ENCODE results near the gene CCDC190. TPM values are rescaled to one million over a fixed set of nuclear protein-coding genes. Genes with fewer than 3 reads are reported as not detected.

Gene CCDC190
- total and polyA plus RNA-seq, 2 experiments from 2014 or later: not detected

DNA sequence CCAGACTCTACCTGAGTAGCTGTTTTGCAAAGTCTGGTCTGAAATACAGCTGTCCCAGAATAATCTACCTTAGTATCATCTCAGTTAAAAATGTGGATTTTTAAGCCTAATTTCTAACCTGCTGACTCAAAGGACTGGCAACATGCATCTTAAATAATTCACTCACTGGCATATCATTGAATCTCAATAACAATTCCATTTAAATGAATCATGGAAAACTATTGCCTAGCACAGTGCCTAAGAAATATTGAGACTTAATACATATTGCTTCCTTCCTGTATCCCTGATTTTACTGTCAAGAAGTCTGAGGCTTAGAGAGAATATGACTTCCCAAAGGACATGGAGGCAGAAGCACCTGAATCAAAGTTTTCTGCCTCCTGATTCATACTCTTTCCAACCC is 3.1 kb downstream of the CCDC190 start:
- Histone ChIP-seq H3F3A (ENCODE audit: insufficient read depth) (peaks cover 36% of the 10 kb centered on the region), H3K27me3 (replicated peaks; ENCODE audit: insufficient read depth) (no peaks in the 10 kb centered on the region), H2AFZ (0 out of 2 replicates have a peak overlapping the region, but pooled peaks have one; percentile 2), H4K20me1 (ENCODE audit: insufficient read depth) (no peaks in the 10 kb centered on the region), H3K9me3 (ENCODE audit: low read depth) (no peaks in the 10 kb centered on the region), H3K27ac (no peak overlapping the region), H3K36me3 (ENCODE audit: low read depth) (no peaks in the 10 kb centered on the region), H3K4me2 (ENCODE audit: unreplicated experiment) (peak overlapping the region; percentile 34), H3K9me2 (ENCODE audit: insufficient read depth) (no peaks in the 10 kb centered on the region), H3K9ac (no peak overlapping the region), H3K4me3 (no peak overlapping the region), H3K4me1 (ENCODE audit: insufficient read depth) (peaks cover 47% of the 10 kb centered on the region), H3K79me2 (ENCODE audit: insufficient read depth) (no peaks in the 10 kb centered on the region)
- DNase-seq: peak; percentile 61
- in situ Hi-C loops (cut with MboI): loop anchor here (10.0 kb wide), 1 partner anchor 447 kb away; no protein-coding TSS in a partner anchor
- TF ChIP-seq EZH2phosphoT487 (IDR thresholded peaks at IDR 0.05; ENCODE audit: insufficient read depth, low read depth): no peak
- no peak for TF ChIP-seq EZH2 (IDR thresholded peaks at IDR 0.05; ENCODE audit: insufficient read depth, poor library complexity, severe bottlenecking)

DNA sequence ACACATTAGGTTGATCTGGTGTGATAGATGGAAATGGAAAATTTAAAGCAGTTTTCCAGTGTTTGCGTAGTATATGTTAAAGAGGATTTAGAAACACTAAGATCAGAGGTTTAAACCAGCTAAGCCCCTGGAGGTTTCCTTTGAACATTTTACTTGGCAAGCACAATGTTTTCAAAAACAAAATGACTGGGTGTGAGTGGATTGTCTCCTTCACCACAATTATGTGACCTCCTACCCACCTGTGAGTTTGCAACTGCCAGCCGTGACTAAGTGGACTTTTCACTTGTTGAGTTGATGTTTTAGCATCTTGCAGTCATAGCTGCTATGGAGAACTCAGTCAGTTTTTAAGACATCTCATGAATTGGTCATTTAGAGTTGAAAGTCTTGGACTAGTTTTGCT is 4.7 kb downstream of the CCDC190 start:
- H3K27ac ChIP-seq: peak overlapping the region; percentile 80
- no peaks in the 10 kb centered on the region for H4K20me1 ChIP-seq (ENCODE audit: insufficient read depth)
- H3K79me2 ChIP-seq (ENCODE audit: insufficient read depth): no peaks in the 10 kb centered on the region
- peak; percentile 94 for DNase-seq
- no peaks in the 10 kb centered on the region for H3K9me3 ChIP-seq (ENCODE audit: low read depth)
- H3K4me3 ChIP-seq: peak overlapping the region; percentile 3; the same call in 1 of the 2 replicates
- peak overlapping the region; percentile 56 for H3K9ac ChIP-seq
- in situ Hi-C loops (cut with MboI): loop anchor here (10.0 kb wide), 1 partner anchor 449 kb away; no protein-coding TSS in a partner anchor
- no peaks in the 10 kb centered on the region for H3K36me3 ChIP-seq (ENCODE audit: low read depth)
- no peaks in the 10 kb centered on the region for H3K27me3 ChIP-seq (replicated peaks; ENCODE audit: insufficient read depth)
- peaks cover 47% of the 10 kb centered on the region for H3K4me1 ChIP-seq (ENCODE audit: insufficient read depth)
- H2AFZ ChIP-seq: no peak overlapping the region
- no peaks in the 10 kb centered on the region for H3K9me2 ChIP-seq (ENCODE audit: insufficient read depth)
- peak overlapping the region; percentile 79 for H3K4me2 ChIP-seq (ENCODE audit: unreplicated experiment)
- TF ChIP-seq EZH2phosphoT487 (IDR thresholded peaks at IDR 0.05; ENCODE audit: insufficient read depth, low read depth) (peak; percentile 64; the same call in 1 of the 2 replicates), EZH2 (IDR thresholded peaks at IDR 0.05; ENCODE audit: insufficient read depth, poor library complexity, severe bottlenecking) (no peak)
- WGBS, 2 experiments (ENCODE audit: low coverage in 1 of 2, low lambda C conversion rate in 2 of 2, missing lambda C conversion rate in 2 of 2): 21% methylated on average over 2 of the region's 2 CpGs
- peaks cover 36% of the 10 kb centered on the region for H3F3A ChIP-seq (ENCODE audit: insufficient read depth)

DNA sequence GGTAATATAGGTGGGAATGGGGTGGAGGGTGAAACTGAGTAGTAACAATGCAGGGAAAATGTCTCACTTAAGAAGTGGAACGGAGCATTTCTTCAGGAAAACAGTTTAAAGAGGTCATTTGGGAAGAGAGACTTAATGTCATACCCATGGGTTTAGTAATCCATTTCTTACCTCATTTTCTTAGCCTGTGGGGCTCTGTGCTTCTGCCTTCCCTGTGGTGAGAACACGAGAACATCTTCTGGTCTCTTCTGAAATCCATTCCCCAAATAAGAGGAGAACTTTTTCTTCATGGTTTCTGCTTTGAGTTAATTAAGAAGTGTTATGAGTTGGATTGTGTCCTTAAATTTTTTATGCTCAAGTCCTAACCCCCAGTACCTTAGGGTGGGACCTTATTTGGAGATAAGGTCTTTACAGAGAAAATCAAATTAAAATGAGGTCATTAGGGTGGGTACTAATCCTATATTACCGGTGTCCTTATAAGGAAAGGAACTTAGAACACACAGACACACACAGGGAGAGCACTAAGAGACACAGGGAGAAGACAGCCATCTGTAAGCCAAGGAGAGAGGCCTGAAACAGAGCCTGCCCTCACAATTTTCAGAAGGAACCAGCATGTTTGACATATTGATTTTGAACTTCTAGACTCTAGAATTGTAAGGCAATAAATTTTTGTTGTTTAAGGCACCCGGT is 5.4 kb downstream of the CCDC190 start:
- Histone ChIP-seq H2AFZ (0 out of 2 replicates have a peak overlapping the region, but pooled peaks have one; percentile 35), H3F3A (ENCODE audit: insufficient read depth) (peaks cover 36% of the 10 kb centered on the region), H3K9ac (peak overlapping the region; percentile 56), H3K4me1 (ENCODE audit: insufficient read depth) (peaks cover 47% of the 10 kb centered on the region), H3K9me3 (ENCODE audit: low read depth) (no peaks in the 10 kb centered on the region), H3K9me2 (ENCODE audit: insufficient read depth) (no peaks in the 10 kb centered on the region), H3K27ac (peak overlapping the region; percentile 80), H3K36me3 (ENCODE audit: low read depth) (no peaks in the 10 kb centered on the region), H3K4me3 (peak overlapping the region; percentile 25; the same call in 1 of the 2 replicates), H3K4me2 (ENCODE audit: unreplicated experiment) (peak overlapping the region; percentile 79), H4K20me1 (ENCODE audit: insufficient read depth) (no peaks in the 10 kb centered on the region), H3K27me3 (replicated peaks; ENCODE audit: insufficient read depth) (no peaks in the 10 kb centered on the region), H3K79me2 (ENCODE audit: insufficient read depth) (no peaks in the 10 kb centered on the region)
- 54 to 59% methylated on average over 4 of the region's 4 CpGs for WGBS, 2 experiments (ENCODE audit: low coverage in 1 of 2, low lambda C conversion rate in 2 of 2, missing lambda C conversion rate in 2 of 2)
- DNase-seq: peak; percentile 80
- TF ChIP-seq EZH2phosphoT487 (IDR thresholded peaks at IDR 0.05; ENCODE audit: insufficient read depth, low read depth) (no peak), EZH2 (IDR thresholded peaks at IDR 0.05; ENCODE audit: insufficient read depth, poor library complexity, severe bottlenecking) (no peak)
- in situ Hi-C loops (cut with MboI): loop anchor here (10.0 kb wide), 1 partner anchor 449 kb away; no protein-coding TSS in a partner anchor

DNA sequence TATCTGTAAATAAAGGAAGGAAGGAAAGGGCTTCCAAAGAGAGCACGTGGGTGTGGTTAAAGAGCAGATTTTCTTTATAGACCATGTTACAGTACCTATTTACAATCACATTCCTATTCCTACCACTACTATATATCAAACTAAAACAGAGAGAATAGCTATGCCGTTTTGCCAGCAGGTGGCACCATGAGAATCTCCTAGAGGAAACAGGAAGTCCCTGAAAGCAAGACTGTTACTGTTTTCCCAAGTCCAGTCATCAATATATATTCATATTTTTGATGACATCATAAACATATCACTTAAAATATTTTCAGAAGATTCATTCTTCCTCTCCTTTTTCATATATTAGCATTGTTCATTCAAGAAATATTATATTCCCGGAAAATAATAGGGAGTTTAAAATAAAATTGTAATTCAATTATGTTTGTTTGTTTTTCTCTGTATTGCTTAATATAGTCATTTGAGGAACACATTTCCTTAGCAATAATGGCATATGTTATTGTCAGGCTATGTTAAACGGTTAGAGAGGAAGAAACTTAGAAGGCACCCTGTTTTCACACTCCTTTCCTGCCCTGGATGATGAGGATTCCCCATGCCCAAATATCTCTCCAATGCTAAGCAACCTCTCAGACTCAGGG is 6.6 kb downstream of the CCDC190 start:
- Histone ChIP-seq H3F3A (ENCODE audit: insufficient read depth) (peaks cover 36% of the 10 kb centered on the region), H4K20me1 (ENCODE audit: insufficient read depth) (no peaks in the 10 kb centered on the region), H3K36me3 (ENCODE audit: low read depth) (no peaks in the 10 kb centered on the region), H3K79me2 (ENCODE audit: insufficient read depth) (no peaks in the 10 kb centered on the region), H3K27ac (no peak overlapping the region), H3K4me2 (ENCODE audit: unreplicated experiment) (no peak overlapping the region), H3K4me1 (ENCODE audit: insufficient read depth) (peaks cover 47% of the 10 kb centered on the region), H3K9ac (no peak overlapping the region), H2AFZ (no peak overlapping the region), H3K4me3 (no peak overlapping the region), H3K9me3 (ENCODE audit: low read depth) (no peaks in the 10 kb centered on the region), H3K27me3 (replicated peaks; ENCODE audit: insufficient read depth) (no peaks in the 10 kb centered on the region), H3K9me2 (ENCODE audit: insufficient read depth) (no peaks in the 10 kb centered on the region)
- no peak for TF ChIP-seq EZH2 (IDR thresholded peaks at IDR 0.05; ENCODE audit: insufficient read depth, poor library complexity, severe bottlenecking)
- no peak for TF ChIP-seq EZH2phosphoT487 (IDR thresholded peaks at IDR 0.05; ENCODE audit: insufficient read depth, low read depth)
- DNase-seq: peak; percentile 81
- WGBS, 2 experiments (ENCODE audit: low coverage in 1 of 2, low lambda C conversion rate in 2 of 2, missing lambda C conversion rate in 2 of 2): 27 to 28% methylated on average over 4 of the region's 4 CpGs
- in situ Hi-C loops (cut with MboI): loop anchor here (10.0 kb wide), 1 partner anchor 450 kb away; no protein-coding TSS in a partner anchor

All from GM23248 (cell line).